Activated T-helper 1 cell treated with anti-CD3 and anti-CD28 coated beads, Interleukin-12 subunit alpha, Interleukin-12 subunit beta, Interleukin-2, Interleukin-4 antibody, amounts not matched to agents 30 ng/mL and 10 ng/mL and 1 ng/mL, durations not matched to agents 14 hours and 24 hours and 36 hours (primary cell): Measurements from ENCODE around the gene SULF2. TPM values are rescaled to one million over a fixed set of nuclear protein-coding genes. Genes with fewer than 3 reads are reported as not detected.

ENCODE experiments used
- DNase-seq: peaks from one replicate; pipeline ENCODE4 v3.0.0; 2021; ENCODE audit warnings: low spot score
- H3K27ac Mint-ChIP-seq: one replicate; pipeline ENCODE4 v1.8.0; 2021; ENCODE audit warnings: mild to moderate bottlenecking, mixed read lengths
- H3K27me3 Mint-ChIP-seq: one replicate; pipeline ENCODE4 v1.8.0; 2022; ENCODE audit warnings: mild to moderate bottlenecking, moderate library complexity, mixed read lengths; ENCODE audit not compliant: insufficient read depth
- H3K36me3 Mint-ChIP-seq: one replicate; pipeline ENCODE4 v1.8.0; 2021; ENCODE audit warnings: low read depth, mixed read lengths
- H3K4me1 Mint-ChIP-seq: one replicate; pipeline ENCODE4 v1.8.0; 2021; ENCODE audit warnings: low read depth, mixed read lengths
- H3K4me3 Mint-ChIP-seq: one replicate; pipeline ENCODE4 v1.8.0; 2021; ENCODE audit warnings: mild to moderate bottlenecking, moderate library complexity, mixed read lengths
- H3K9me3 Mint-ChIP-seq: one replicate; pipeline ENCODE4 v1.8.0; 2021; ENCODE audit warnings: mixed read lengths
- intact Hi-C: fragments of 100-400 bp; cut with micrococcal nuclease; formaldehyde crosslinking; loops from one replicate; pipeline ENCODE4 v1.15.1; 2024
- total RNA-seq: library from RNA; stranded (reverse); gene quantifications from 2 replicates; pipeline ENCODE4 v1.2.3, GENCODE V29; 2022

The SULF2 gene
- total RNA-seq, 1 donor from 2014 or later = 0.52 TPM

GRCh38 chr20:47663354-47664067 lies 121.8 kb downstream of the SULF2 start:
- H3K4me1 Mint-ChIP-seq = peaks cover 11% of the 10 kb centered on the region
- no peaks in the 10 kb centered on the region for H3K9me3 Mint-ChIP-seq
- DNase-seq = peak; percentile 65
- H3K27ac Mint-ChIP-seq = peak overlapping the region; percentile 15
- H3K27me3 Mint-ChIP-seq = no peaks in the 10 kb centered on the region
- intact Hi-C loops = loop anchor here (1.0 kb wide), 1 partner anchor 957 kb away; no protein-coding TSS in a partner anchor
- H3K4me3 Mint-ChIP-seq = no peak overlapping the region
- H3K36me3 Mint-ChIP-seq = peaks cover 16% of the 10 kb centered on the region

DNA sequence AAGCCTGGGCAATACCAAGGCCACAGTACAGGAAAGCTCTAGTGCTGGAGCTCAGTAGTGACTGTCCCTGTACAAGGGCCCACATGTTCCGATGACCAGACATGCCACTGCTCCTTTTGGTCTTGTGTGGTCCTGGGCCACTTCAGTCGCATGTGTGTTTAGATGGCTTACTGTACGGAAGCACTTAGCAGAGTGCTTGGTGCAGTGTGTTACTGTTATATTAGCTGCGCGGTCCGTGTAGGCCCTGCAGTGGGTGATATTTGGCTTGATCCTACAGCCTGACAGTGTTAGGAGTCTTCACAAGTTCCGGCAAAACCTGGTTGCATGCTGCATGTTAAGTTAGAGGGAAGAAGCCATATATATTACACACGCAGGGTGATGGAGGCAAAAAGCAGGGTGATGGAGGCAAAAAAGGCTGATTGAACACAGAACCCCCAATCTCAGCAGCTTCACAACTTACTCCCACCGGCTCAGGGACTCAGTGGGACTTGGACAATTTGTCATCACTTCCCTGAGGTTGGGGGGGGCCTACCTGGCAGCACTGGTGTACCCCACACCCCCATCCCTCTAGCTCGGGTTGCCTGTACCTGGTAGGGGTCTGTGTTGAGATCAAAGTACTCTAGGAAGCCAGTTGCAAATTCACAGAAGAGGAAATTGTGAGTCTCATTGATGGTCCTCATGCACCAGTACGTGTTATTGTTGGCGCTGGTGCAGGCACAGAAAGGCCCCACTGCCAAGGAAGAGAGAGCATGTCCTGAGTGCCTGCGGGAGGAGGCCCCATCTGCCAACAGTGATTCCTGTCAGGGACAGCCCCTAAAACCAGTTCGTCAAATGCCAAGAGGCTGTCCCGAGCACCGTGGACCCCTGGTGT lies 122.6 kb downstream of the SULF2 start:
- intact Hi-C loops = loop anchor here (1.0 kb wide), 1 partner anchor 958 kb away; no protein-coding TSS in a partner anchor
- H3K27ac Mint-ChIP-seq = no peak overlapping the region

GRCh38 chr20:47661714-47662113 lies 123.6 kb downstream of the SULF2 start:
- DNase-seq = no peak
- Mint-ChIP-seq H3K36me3 (peaks cover 24% of the 10 kb centered on the region), H3K4me1 (peaks cover 11% of the 10 kb centered on the region), H3K4me3 (no peak overlapping the region), H3K27ac (no peak overlapping the region), H3K9me3 (no peaks in the 10 kb centered on the region), H3K27me3 (no peaks in the 10 kb centered on the region)
- intact Hi-C loops = no loop called here

More for the DNA sequence above, 122.6 kb downstream of the SULF2 start:
- H3K4me3 Mint-ChIP-seq = no peak overlapping the region
- H3K27me3 Mint-ChIP-seq = no peaks in the 10 kb centered on the region
- DNase-seq = no peak
- peaks cover 11% of the 10 kb centered on the region for H3K4me1 Mint-ChIP-seq
- peaks cover 23% of the 10 kb centered on the region for H3K36me3 Mint-ChIP-seq
- no peaks in the 10 kb centered on the region for H3K9me3 Mint-ChIP-seq

GRCh38 chr20:47660983-47661700 lies 124.1 kb downstream of the SULF2 start:
- intact Hi-C loops = no loop called here
- H3K27me3 Mint-ChIP-seq = no peaks in the 10 kb centered on the region
- no peaks in the 10 kb centered on the region for H3K9me3 Mint-ChIP-seq
- peaks cover 24% of the 10 kb centered on the region for H3K36me3 Mint-ChIP-seq
- DNase-seq = no peak
- H3K27ac Mint-ChIP-seq = peak overlapping the region; percentile 23
- peaks cover 11% of the 10 kb centered on the region for H3K4me1 Mint-ChIP-seq
- no peak overlapping the region for H3K4me3 Mint-ChIP-seq

DNA sequence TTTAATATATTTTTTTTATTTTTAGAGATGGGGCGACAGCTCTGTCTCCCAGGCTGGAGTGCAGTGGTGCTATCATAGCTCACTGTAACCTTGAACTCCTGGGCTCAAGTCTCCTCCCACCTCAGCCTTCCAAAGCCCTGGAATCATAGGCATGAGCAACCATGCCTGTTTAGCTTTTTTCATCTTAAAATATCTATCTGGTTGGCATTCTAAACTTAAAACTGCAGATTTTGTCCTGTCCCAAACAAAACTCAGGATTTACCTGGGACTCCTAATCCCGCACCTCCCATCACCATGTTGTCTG lies 124.7 kb downstream of the SULF2 start:
- no peak for DNase-seq
- H3K36me3 Mint-ChIP-seq = peaks cover 25% of the 10 kb centered on the region
- H3K9me3 Mint-ChIP-seq = no peaks in the 10 kb centered on the region
- H3K27ac Mint-ChIP-seq = peak overlapping the region; percentile 20
- peaks cover 11% of the 10 kb centered on the region for H3K4me1 Mint-ChIP-seq
- intact Hi-C loops = no loop called here
- no peaks in the 10 kb centered on the region for H3K27me3 Mint-ChIP-seq
- H3K4me3 Mint-ChIP-seq = no peak overlapping the region

GRCh38 chr20:47659904-47660601 lies 125.2 kb downstream of the SULF2 start:
- Mint-ChIP-seq H3K27me3 (no peaks in the 10 kb centered on the region), H3K27ac (no peak overlapping the region), H3K9me3 (no peaks in the 10 kb centered on the region), H3K4me3 (no peak overlapping the region), H3K36me3 (peaks cover 30% of the 10 kb centered on the region), H3K4me1 (peaks cover 11% of the 10 kb centered on the region)
- DNase-seq = no peak
- intact Hi-C loops = no loop called here

- no peak for DNase-seq
- Mint-ChIP-seq H3K9me3 (no peaks in the 10 kb centered on the region), H3K4me1 (no peaks in the 10 kb centered on the region), H3K27ac (no peak overlapping the region), H3K36me3 (peaks cover 47% of the 10 kb centered on the region), H3K4me3 (no peak overlapping the region), H3K27me3 (no peaks in the 10 kb centered on the region)
- intact Hi-C loops = no loop called here
Observed at GRCh38 chr20:47656318-47656717, 129.0 kb downstream of the SULF2 start.

- DNase-seq = no peak
- Mint-ChIP-seq H3K4me3 (no peak overlapping the region), H3K36me3 (peaks cover 49% of the 10 kb centered on the region), H3K27ac (no peak overlapping the region), H3K4me1 (no peaks in the 10 kb centered on the region), H3K9me3 (no peaks in the 10 kb centered on the region), H3K27me3 (no peaks in the 10 kb centered on the region)
- intact Hi-C loops = no loop called here
Observed at GRCh38 chr20:47655635-47656034, 129.6 kb downstream of the SULF2 start.

GRCh38 chr20:47654370-47654769 lies 130.9 kb downstream of the SULF2 start:
- no peaks in the 10 kb centered on the region for H3K9me3 Mint-ChIP-seq
- intact Hi-C loops = no loop called here
- H3K27me3 Mint-ChIP-seq = no peaks in the 10 kb centered on the region
- no peak overlapping the region for H3K27ac Mint-ChIP-seq
- no peak for DNase-seq
- H3K4me3 Mint-ChIP-seq = no peak overlapping the region
- H3K36me3 Mint-ChIP-seq = peaks cover 49% of the 10 kb centered on the region
- H3K4me1 Mint-ChIP-seq = no peaks in the 10 kb centered on the region

- no peaks in the 10 kb centered on the region for H3K9me3 Mint-ChIP-seq
- H3K4me1 Mint-ChIP-seq = no peaks in the 10 kb centered on the region
- DNase-seq = no peak
- H3K27me3 Mint-ChIP-seq = no peaks in the 10 kb centered on the region
- H3K36me3 Mint-ChIP-seq = peaks cover 50% of the 10 kb centered on the region
- H3K27ac Mint-ChIP-seq = no peak overlapping the region
- no peak overlapping the region for H3K4me3 Mint-ChIP-seq
- intact Hi-C loops = no loop called here
Observed at GRCh38 chr20:47653869-47654268, 131.4 kb downstream of the SULF2 start.

DNA sequence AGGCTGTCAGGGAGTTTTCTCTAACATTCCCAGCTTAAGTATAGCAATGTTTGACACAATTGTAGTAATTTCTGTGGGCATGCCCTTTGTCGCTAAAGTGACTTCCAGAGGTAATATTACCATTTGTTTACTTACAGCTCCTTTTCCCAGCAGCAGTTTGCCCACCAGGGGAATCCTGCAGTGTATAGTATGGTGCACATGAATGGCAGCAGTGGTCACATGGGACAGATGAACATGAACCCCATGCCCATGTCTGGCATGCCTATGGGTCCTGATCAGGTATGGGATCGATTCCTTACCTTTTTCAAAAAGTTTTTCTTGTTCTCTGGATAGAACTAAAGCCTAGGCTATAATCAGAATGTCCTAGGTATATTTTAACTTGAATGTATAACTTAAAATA lies 132.5 kb downstream of the SULF2 start:
- Mint-ChIP-seq H3K9me3 (no peaks in the 10 kb centered on the region), H3K4me3 (no peak overlapping the region), H3K27ac (no peak overlapping the region), H3K27me3 (no peaks in the 10 kb centered on the region), H3K4me1 (no peaks in the 10 kb centered on the region), H3K36me3 (peaks cover 50% of the 10 kb centered on the region)
- DNase-seq = no peak
- intact Hi-C loops = no loop called here

DNA sequence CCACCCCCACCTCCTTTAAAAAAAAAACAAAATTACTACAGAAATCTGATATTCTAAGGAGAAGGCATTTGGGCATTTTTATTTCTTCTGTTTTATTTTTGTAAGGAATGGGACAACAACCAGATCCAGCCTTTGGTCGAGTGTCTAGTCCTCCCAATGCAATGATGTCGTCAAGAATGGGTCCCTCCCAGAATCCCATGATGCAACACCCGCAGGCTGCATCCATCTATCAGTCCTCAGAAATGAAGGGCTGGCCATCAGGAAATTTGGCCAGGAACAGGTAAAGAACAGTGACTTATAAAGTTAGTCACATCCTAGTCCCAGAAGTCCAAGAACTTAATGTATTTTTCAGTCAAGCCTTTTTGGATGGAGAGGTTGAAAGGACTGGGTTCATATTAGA lies 133.0 kb downstream of the SULF2 start:
- Mint-ChIP-seq H3K9me3 (no peaks in the 10 kb centered on the region), H3K4me1 (no peaks in the 10 kb centered on the region), H3K27ac (no peak overlapping the region), H3K36me3 (peaks cover 52% of the 10 kb centered on the region), H3K4me3 (no peak overlapping the region), H3K27me3 (no peaks in the 10 kb centered on the region)
- intact Hi-C loops = no loop called here
- no peak for DNase-seq
